HG03064 (cell line): ENCODE data around the gene CCDC33.

Experiments used
- ATAC-seq: cut with Tn5 transposase; IDR thresholded peaks from one replicate; pipeline ENCODE4 v1.9.1; 2021; ENCODE audit warnings: low read depth; ENCODE audit not compliant: unreplicated experiment

The CCDC33 gene

GRCh38 chr15:74374648-74375302 is 138.6 kb downstream of the CCDC33 start:
- no peak for ATAC-seq

GRCh38 chr15:74375303-74375693 is 139.2 kb downstream of the CCDC33 start:
- no peak for ATAC-seq

- no peak for ATAC-seq
Measured at GRCh38 chr15:74376226-74376625, 140.1 kb downstream of the CCDC33 start.

GRCh38 chr15:74376825-74377581 is 140.9 kb downstream of the CCDC33 start:
- no peak for ATAC-seq

- no peak for ATAC-seq
Measured at GRCh38 chr15:74377831-74378766, 142.0 kb downstream of the CCDC33 start.

- no peak for ATAC-seq
Measured at GRCh38 chr15:74378848-74379247, 142.7 kb downstream of the CCDC33 start.

- ATAC-seq: no peak
Measured at GRCh38 chr15:74380361-74381189, 144.4 kb downstream of the CCDC33 start.

GRCh38 chr15:74381190-74381453 is 145.0 kb downstream of the CCDC33 start:
- ATAC-seq: no peak

GRCh38 chr15:74381481-74381880 is 145.4 kb downstream of the CCDC33 start:
- ATAC-seq: no peak

- ATAC-seq: no peak
Measured at GRCh38 chr15:74382004-74382816, 146.1 kb downstream of the CCDC33 start.

GRCh38 chr15:74383286-74383685 is 147.2 kb downstream of the CCDC33 start:
- no peak for ATAC-seq

- no peak for ATAC-seq
Measured at GRCh38 chr15:74383695-74384565, 147.8 kb downstream of the CCDC33 start.

- ATAC-seq: no peak
Measured at GRCh38 chr15:74384566-74384880, 148.4 kb downstream of the CCDC33 start.

GRCh38 chr15:74384881-74385643 is 148.9 kb downstream of the CCDC33 start:
- ATAC-seq: peak; percentile 56

GRCh38 chr15:74385733-74386132 is 149.6 kb downstream of the CCDC33 start:
- ATAC-seq: no peak
